ENCODE data around the gene PTPN21.
A peak's percentile ranks its signal among the peaks of the same experiment; 100 is the strongest.

The PTPN21 gene

GRCh38 chr14:88502740-88503139 lies 52.1 kb downstream of the PTPN21 start:
- TF ChIP-seq CTCF (IDR thresholded peaks at IDR 0.05; ENCODE audit: low read depth, low read length), result no peak
- in situ Hi-C loops (cut with HindIII; ENCODE audit: low sequenced_read_pairs), result no loop called here
- H3K4me3 ChIP-seq (ENCODE audit: low read depth, low read length), result no peak overlapping the region
- DNase-seq (ENCODE audit: low read depth, low spot score), result no peak

DNA sequence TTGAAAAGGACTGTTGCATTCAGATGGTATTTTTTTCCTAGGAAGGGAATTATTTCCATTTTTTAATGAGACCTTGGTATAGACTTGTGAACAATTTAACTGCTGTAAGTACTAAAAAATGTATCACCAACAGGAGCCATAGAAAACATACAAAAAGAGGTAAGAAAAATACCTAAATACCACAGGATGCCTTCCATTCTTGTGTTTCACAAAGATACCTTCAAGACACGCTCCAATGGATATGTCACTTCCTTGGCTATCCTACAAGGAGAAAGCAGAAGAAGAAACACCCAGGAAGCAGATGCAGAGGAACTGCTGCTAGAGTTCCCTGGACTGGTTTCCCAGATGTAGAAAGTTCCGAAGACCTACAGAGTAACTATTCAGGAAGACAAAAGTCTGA lies 54.2 kb downstream of the PTPN21 start:
- no peak for TF ChIP-seq CTCF (IDR thresholded peaks at IDR 0.05; ENCODE audit: low read depth, low read length)
- no peak overlapping the region for H3K4me3 ChIP-seq (ENCODE audit: low read depth, low read length)
- in situ Hi-C loops (cut with HindIII; ENCODE audit: low sequenced_read_pairs), result no loop called here
- DNase-seq (ENCODE audit: low read depth, low spot score), result no peak

DNA sequence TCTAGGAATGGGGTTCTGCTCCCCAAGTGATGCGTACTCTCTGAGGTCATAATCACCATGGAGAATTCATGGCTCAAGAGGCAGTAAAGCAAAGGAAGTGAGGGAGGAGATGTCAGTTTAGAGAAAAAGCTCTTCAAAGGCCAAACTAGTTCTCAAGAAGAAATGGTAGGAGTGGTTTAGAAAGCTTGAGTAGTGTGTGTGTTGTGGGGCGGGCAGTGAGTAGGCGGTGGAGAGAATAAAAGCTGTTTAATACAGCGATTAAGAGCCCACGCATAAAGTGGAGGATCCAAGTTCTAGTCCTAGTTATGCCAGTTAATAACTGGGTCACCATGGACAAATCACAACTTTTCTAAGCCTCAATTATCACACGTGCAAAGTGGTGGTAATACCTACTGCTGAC lies 55.6 kb downstream of the PTPN21 start:
- no peak overlapping the region for H3K4me3 ChIP-seq (ENCODE audit: low read depth, low read length)
- no peak for DNase-seq (ENCODE audit: low read depth, low spot score)
- no peak for TF ChIP-seq CTCF (IDR thresholded peaks at IDR 0.05; ENCODE audit: low read depth, low read length)
- in situ Hi-C loops (cut with HindIII; ENCODE audit: low sequenced_read_pairs), result no loop called here

DNA sequence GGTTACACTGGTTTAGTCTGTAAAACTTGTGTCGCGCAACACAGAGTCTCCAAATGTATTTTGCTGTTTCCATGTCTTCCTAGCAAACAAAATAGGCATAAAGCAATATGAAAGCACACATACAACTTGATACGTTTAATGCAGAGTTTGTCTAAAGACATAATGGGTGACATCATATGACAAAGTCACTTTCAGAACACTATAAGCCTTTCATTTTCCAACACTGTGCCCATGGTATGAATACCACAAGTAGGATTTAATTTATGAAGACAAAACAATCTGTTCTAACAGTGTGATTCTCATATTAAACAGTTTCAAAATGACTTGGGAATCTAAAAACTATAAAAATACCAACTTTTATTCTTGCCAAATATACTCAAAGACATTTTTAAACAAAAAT lies 58.4 kb downstream of the PTPN21 start:
- H3K4me3 ChIP-seq (ENCODE audit: low read depth, low read length), result no peak overlapping the region
- DNase-seq (ENCODE audit: low read depth, low spot score), result no peak
- in situ Hi-C loops (cut with HindIII; ENCODE audit: low sequenced_read_pairs), result no loop called here
- TF ChIP-seq CTCF (IDR thresholded peaks at IDR 0.05; ENCODE audit: low read depth, low read length), result no peak

DNA sequence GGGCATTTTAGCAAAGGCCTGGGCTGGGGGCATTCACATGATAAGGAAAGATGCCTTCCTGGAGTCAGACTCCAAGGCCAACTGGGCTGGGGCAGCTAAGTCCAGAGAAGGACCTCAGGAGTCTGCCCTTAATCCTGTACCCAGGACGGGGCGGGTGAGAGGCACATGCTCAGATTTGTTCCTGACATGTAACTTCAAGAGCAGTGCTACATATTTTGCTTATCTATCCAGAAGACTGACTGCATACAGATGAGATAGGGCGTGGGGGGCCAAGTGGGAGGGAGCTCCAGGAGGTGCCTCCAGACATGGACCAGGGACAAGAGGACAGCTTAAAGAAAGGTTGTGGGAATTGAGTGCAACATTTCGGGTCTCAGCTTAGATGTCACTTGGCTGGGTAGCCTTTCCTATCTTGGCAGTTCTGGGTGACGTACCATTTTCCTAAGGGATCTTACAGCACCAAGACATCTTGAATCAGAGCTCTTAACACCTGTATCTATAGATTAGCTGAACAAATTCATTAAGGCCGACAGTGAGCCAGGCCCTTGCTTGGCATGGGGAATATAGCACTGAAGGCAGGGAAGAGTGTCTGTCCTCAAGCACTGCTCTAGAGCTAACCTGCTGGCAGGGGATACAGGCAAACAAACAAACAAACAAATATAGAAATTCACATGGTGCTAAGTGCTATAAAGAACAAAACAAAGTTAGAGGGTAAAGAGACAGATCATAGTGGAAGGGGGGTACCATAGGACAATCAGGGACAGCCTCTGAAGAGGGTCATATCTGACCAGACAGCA lies 61.2 kb downstream of the PTPN21 start:
- DNase-seq (ENCODE audit: low read depth, low spot score), result no peak
- in situ Hi-C loops (cut with HindIII; ENCODE audit: low sequenced_read_pairs), result no loop called here
- no peak overlapping the region for H3K4me3 ChIP-seq (ENCODE audit: low read depth, low read length)
- no peak for TF ChIP-seq CTCF (IDR thresholded peaks at IDR 0.05; ENCODE audit: low read depth, low read length)

DNA sequence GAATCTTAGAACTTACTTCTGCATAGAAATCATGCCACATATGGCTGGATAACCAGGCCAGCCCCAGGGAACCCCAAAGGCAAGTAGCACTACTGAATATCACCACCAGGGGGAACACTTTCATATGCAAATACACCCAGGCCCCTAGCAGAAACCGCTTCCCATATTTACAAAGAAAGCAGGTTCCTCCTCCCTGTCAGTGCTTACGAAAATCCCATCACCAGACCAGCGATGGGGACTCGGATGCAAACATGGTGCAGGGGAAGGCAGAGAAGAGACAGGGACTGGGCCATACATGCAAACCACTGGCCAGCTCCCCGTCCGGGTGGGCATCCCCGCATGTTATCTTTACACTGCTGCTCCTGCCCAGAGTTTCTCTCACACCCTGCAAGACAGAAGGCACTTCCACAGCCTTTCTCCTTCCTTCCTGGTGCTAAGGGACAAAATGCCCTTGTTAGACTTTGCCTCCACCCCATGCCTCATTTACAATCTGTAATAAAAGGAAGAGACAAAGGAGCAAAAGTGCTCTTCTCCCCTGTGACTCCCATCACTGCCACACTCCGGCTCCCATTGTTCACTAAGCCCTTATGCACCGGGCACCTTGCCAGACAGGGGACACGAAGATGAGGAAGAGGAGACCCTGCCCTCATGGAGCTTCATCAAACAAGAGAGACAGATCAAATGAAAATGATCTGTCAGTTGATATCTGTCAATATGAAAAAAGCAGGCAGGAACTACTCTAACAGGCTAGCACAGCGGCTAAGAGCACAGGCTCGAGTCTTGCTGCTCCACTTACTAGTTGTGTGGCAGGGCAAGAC lies 62.3 kb downstream of the PTPN21 start:
- DNase-seq (ENCODE audit: low read depth, low spot score), result peak; percentile 78
- in situ Hi-C loops (cut with HindIII; ENCODE audit: low sequenced_read_pairs), result no loop called here
- no peak overlapping the region for H3K4me3 ChIP-seq (ENCODE audit: low read depth, low read length)
- peak; percentile 87 for TF ChIP-seq CTCF (IDR thresholded peaks at IDR 0.05; ENCODE audit: low read depth, low read length)

All from astrocyte of the spinal cord (primary cell).